Endothelial cell of umbilical vein (primary cell): ENCODE data around the gene ISY1. TPM values are rescaled to one million over a fixed set of nuclear protein-coding genes. Genes with fewer than 3 reads are reported as not detected.

Experiments used
- BruUV-seq: library from RNA; stranded (reverse); fragments of 400-500 nt; replicated peaks from 2 replicates; lab custom pipeline; 2021; lab: Mats Ljungman, UMichigan
- CTCF ChIA-PET: fragments of 300-600, 350-600 bp; sonication (Branson Sonifier 250); formaldehyde crosslinking; loops from one replicate; lab custom pipeline; 2021; ENCODE audit warnings: antibody characterized with exemption, inconsistent platforms; lab: Charles Lee
- POLR2A ChIA-PET: fragments of 300-600, 350-600 bp; sonication (Branson Sonifier 250); formaldehyde crosslinking; loops from one replicate; lab custom pipeline; 2021; ENCODE audit warnings: antibody characterized with exemption, inconsistent platforms; lab: Charles Lee
- DNase-seq: peaks from one replicate; pipeline ENCODE4 v3.0.0-alpha.2; 2011; ENCODE audit warnings: low read depth, low spot score
- FAIRE-seq: peaks from 2 replicates; lab custom pipeline; 2011; peaks lifted over from hg19 to GRCh38; lab: Jason Lieb, UNC
- H2AFZ ChIP-seq: 2 replicates; pipeline ENCODE4 v1.6.0; 2012; ENCODE audit warnings: low read depth, low read length, control low read depth, inconsistent platforms
- H3K27ac ChIP-seq: 2 replicates; pipeline ENCODE4 v1.5.1; 2011; ENCODE audit warnings: low read depth, mild to moderate bottlenecking, control low read depth, low read length, moderate library complexity; ENCODE audit not compliant: insufficient read depth
- H3K27me3 ChIP-seq, 2 experiments: 2 replicates each; pipeline versions ENCODE4 v1.6.0 to v1.6.1; 2011; ENCODE audit warnings: low read length in 2 of 2, mixed read lengths in 1 of 2; ENCODE audit not compliant: control insufficient read depth in 2 of 2, insufficient read depth in 2 of 2
- H3K36me3 ChIP-seq, 2 experiments: 2 replicates in 1 of 2; 3 replicates in 1 of 2; pipeline ENCODE4 v1.5.1; 2011; ENCODE audit warnings: low read length in 2 of 2, mild to moderate bottlenecking in 1 of 2, moderate library complexity in 1 of 2; ENCODE audit not compliant: control insufficient read depth in 2 of 2, insufficient read depth in 2 of 2; ENCODE audit errors: extremely low read depth in 1 of 2
- H3K4me1 ChIP-seq: 3 replicates; pipeline ENCODE4 v1.5.1; 2011; ENCODE audit warnings: mild to moderate bottlenecking, low read length; ENCODE audit not compliant: control insufficient read depth, insufficient read depth; ENCODE audit errors: extremely low read depth
- H3K4me2 ChIP-seq: 2 replicates; pipeline ENCODE4 v1.6.1; 2011; ENCODE audit warnings: low read length, control low read depth, mixed read lengths; ENCODE audit not compliant: insufficient read depth
- H3K4me3 ChIP-seq, 3 experiments: fragments of 200-600 bp in 1 of 3; sonication (generic), shearing (Covaris generic) in 1 of 3; replicated peaks in 1 of 3; 2 replicates each; pipeline ENCODE4 v1.5.1; 2011 to 2016; ENCODE audit warnings: control low read depth in 3 of 3, low read length in 3 of 3, mild to moderate bottlenecking in 2 of 3, inconsistent platforms in 1 of 3, low read depth in 1 of 3, moderate library complexity in 1 of 3; ENCODE audit not compliant: insufficient read depth in 1 of 3
- H3K79me2 ChIP-seq: 2 replicates; pipeline ENCODE4 v1.6.0; 2012; ENCODE audit warnings: low read length, inconsistent platforms; ENCODE audit not compliant: control insufficient read depth, insufficient read depth
- H3K9ac ChIP-seq: replicated peaks from 2 replicates; pipeline ENCODE3; 2011; ENCODE audit warnings: low read length, control low read depth; ENCODE audit not compliant: insufficient read depth; ENCODE audit errors: extremely low read depth
- H3K9me1 ChIP-seq: replicated peaks from 3 replicates; pipeline ENCODE4 v1.6.0; 2011; ENCODE audit warnings: mild to moderate bottlenecking, low read length; ENCODE audit not compliant: control insufficient read depth, insufficient read depth; ENCODE audit errors: extremely low read depth
- H3K9me3 ChIP-seq: replicated peaks from 2 replicates; pipeline ENCODE4 v1.5.1; 2012; ENCODE audit warnings: low read length, inconsistent platforms; ENCODE audit not compliant: control insufficient read depth, insufficient read depth
- H4K20me1 ChIP-seq: replicated peaks from 2 replicates; pipeline ENCODE3; 2011; ENCODE audit warnings: mild to moderate bottlenecking, low read length; ENCODE audit not compliant: control insufficient read depth, insufficient read depth; ENCODE audit errors: extremely low read depth
- CTCF ChIP-seq, 2 donors: IDR thresholded peaks; 1 replicate in 1 of 2; 2 replicates in 1 of 2; pipeline ENCODE4 v1.5.1; 2011; ENCODE audit warnings: low read length in 2 of 2, mild to moderate bottlenecking in 2 of 2, moderate library complexity in 2 of 2, control low read depth in 1 of 2, inconsistent platforms in 1 of 2, low read depth in 1 of 2; ENCODE audit not compliant: insufficient read depth in 1 of 2; ENCODE audit errors: extremely low read depth in 1 of 2
- EZH2 ChIP-seq: IDR thresholded peaks from 2 replicates; pipeline ENCODE4 v1.6.1; 2012; ENCODE audit warnings: borderline replicate concordance, low read depth, mild to moderate bottlenecking, moderate library complexity, low read length, inconsistent platforms; ENCODE audit not compliant: severe bottlenecking
- FOS ChIP-seq: IDR thresholded peaks from 2 replicates; pipeline ENCODE4 v1.6.1; 2011; ENCODE audit warnings: mild to moderate bottlenecking, low read length, moderate library complexity, borderline replicate concordance; ENCODE audit not compliant: insufficient read depth
- GATA2 ChIP-seq: IDR thresholded peaks from 2 replicates; pipeline ENCODE4 v1.7.0; 2011; ENCODE audit warnings: low read depth, mild to moderate bottlenecking, moderate library complexity, mixed read lengths, low read length; ENCODE audit not compliant: insufficient read length, insufficient read depth
- MAX ChIP-seq: IDR thresholded peaks from 2 replicates; pipeline ENCODE4 v1.6.1; 2011; ENCODE audit not compliant: insufficient read depth, insufficient read length
- POLR2AphosphoS5 ChIP-seq: IDR thresholded peaks from 2 replicates; pipeline ENCODE4 v1.6.1; 2012; ENCODE audit warnings: low read depth, mild to moderate bottlenecking, control low read depth, low read length, moderate library complexity; ENCODE audit not compliant: insufficient read depth
- dilution Hi-C: fragments of 300-500 bp; cut with MboI; formaldehyde crosslinking; loops from one replicate; pipeline ENCODE4 v1.15.0; 2019; ENCODE audit warnings: low sequenced_read_pairs; ENCODE audit not compliant: extremely low pct_ligation_motif_present
- intact Hi-C: fragments of 100-400 bp; cut with micrococcal nuclease; formaldehyde crosslinking; loops from one replicate; pipeline ENCODE4 v1.10.0; 2022
- polyA plus RNA-seq, 4 experiments: library from polyadenylated mRNA; depleted of rRNA in 3 of 4; stranded (reverse) in 3 of 4; unstranded in 1 of 4; fragments of >200 nt; gene quantifications; 2 replicates each; pipeline versions ENCODE4 v1.2.1 to v1.2.3, GENCODE V29; 2011 to 2012; ENCODE audit warnings: missing spikeins in 1 of 4
- total RNA-seq: library from RNA; stranded (reverse); gene quantifications from 2 replicates; pipeline ENCODE4 v1.2.3, GENCODE V29; 2021

Gene ISY1
- total and polyA plus RNA-seq, 2 donors (not counting 3 experiments of a cell fraction or from before 2014, with no cell fraction given), result 50.7 to 59.4 TPM

GRCh38 chr3:129101370-129102138 is 59.3 kb downstream of the ISY1 start:
- Histone ChIP-seq H3K27me3 (no peaks in the 10 kb centered on the region), H3K79me2 (peaks cover 8% of the 10 kb centered on the region), H3K4me1 (no peaks in the 10 kb centered on the region), H4K20me1 (peaks cover 7% of the 10 kb centered on the region), H3K9ac (no peak overlapping the region), H3K9me3 (no peaks in the 10 kb centered on the region), H3K9me1 (no peaks in the 10 kb centered on the region), H3K36me3 (peaks cover 0 to 8% of the 10 kb centered on the region in 2 experiments), H3K4me3 (no peak overlapping the region), H2AFZ (no peak overlapping the region), H3K27ac (no peak overlapping the region), H3K4me2 (no peak overlapping the region)
- TF ChIP-seq FOS, result no peak
- TF ChIP-seq CTCF (IDR thresholded peaks at IDR 0.05; ENCODE audit: extremely low read depth in 1 of 2, insufficient read depth in 1 of 2, low read depth in 1 of 2, low read length in 2 of 2), result no peak
- TF ChIP-seq GATA2, result no peak
- TF ChIP-seq POLR2AphosphoS5, result no peak
- no peak for TF ChIP-seq MAX
- no peak for TF ChIP-seq EZH2
- intact Hi-C loops (no loop called here), dilution Hi-C loops (loop anchor here (25.0 kb wide), 1 partner anchor 189 kb away; no protein-coding TSS in a partner anchor)
- no peak for DNase-seq
- no peak for FAIRE-seq
- POLR2A ChIA-PET, result no interaction called here
- BruUV-seq, result no TSS peak
- CTCF ChIA-PET, result interaction anchor here (0.9 to 3.1 kb wide), 4 partner anchors 11 to 145 kb away, joined by 3 to 21 read pairs (median 7); no protein-coding TSS in a partner anchor
